ENCODE data around the gene PHETA1. TPM values are rescaled to one million over a fixed set of nuclear protein-coding genes. Genes with fewer than 3 reads are reported as not detected.

The PHETA1 gene
- polyA plus RNA-seq, 1 of the 3 experiments (the other 2 are of a cell fraction), result 7.3 TPM

GRCh38 chr12:111312708-111313107 lies 56.2 kb downstream of the PHETA1 start:
- no peaks in the 10 kb centered on the region for H3K36me3 ChIP-seq (replicated peaks in 1 of 2; ENCODE audit: control insufficient read depth in 1 of 2, insufficient read depth in 2 of 2, low read length in 1 of 2)
- H3K9me2 ChIP-seq, result no peaks in the 10 kb centered on the region
- H3K4me1 ChIP-seq (ENCODE audit: control insufficient read depth in 1 of 2, insufficient read depth in 2 of 2, low read depth in 1 of 2, low read length in 1 of 2), result no peaks in the 10 kb centered on the region; a peak in 1 of 4 replicates
- no peak overlapping the region for H3K4me2 ChIP-seq
- H3K27me3 ChIP-seq (ENCODE audit: insufficient read depth), result no peaks in the 10 kb centered on the region
- H3K4me3 ChIP-seq (ENCODE audit: low read depth in 2 of 2, low read length in 1 of 2), result no peak overlapping the region
- no peaks in the 10 kb centered on the region for H3K9me3 ChIP-seq
- no peaks in the 10 kb centered on the region for H3K79me2 ChIP-seq (ENCODE audit: insufficient read depth)
- no peaks in the 10 kb centered on the region for H3F3A ChIP-seq (replicated peaks; ENCODE audit: insufficient read depth)
- 54% methylated on average over 5 of the region's 5 CpGs for WGBS (ENCODE audit: low lambda C conversion rate)
- H3K9ac ChIP-seq, result no peak overlapping the region
- no peak for DNase-seq
- POLR2A ChIA-PET, result no interaction called here
- H4K20me1 ChIP-seq (ENCODE audit: insufficient read depth), result no peaks in the 10 kb centered on the region
- H2AFZ ChIP-seq (ENCODE audit: low read depth), result no peak overlapping the region
- CTCF ChIA-PET, result interaction anchor here (0.6 to 4.8 kb wide), 18 partner anchors 9 to 418 kb away, joined by 3 to 37 read pairs (median 4); no protein-coding TSS in a partner anchor
- no peak overlapping the region for H3K27ac ChIP-seq (ENCODE audit: low read depth in 2 of 2, low read length in 1 of 2)
- TF ChIP-seq EZH2phosphoT487 (IDR thresholded peaks at IDR 0.05; ENCODE audit: borderline replicate concordance, low read depth) (no peak), ZBTB33 (IDR thresholded peaks at IDR 0.05; ENCODE audit: borderline replicate concordance, low read depth) (no peak), GABPA (IDR thresholded peaks at IDR 0.05; ENCODE audit: low read depth) (no peak), SMC3 (IDR thresholded peaks at IDR 0.05; ENCODE audit: low read depth, low read length) (no peak)

GRCh38 chr12:111312016-111312415 lies 56.9 kb downstream of the PHETA1 start:
- no peak for TF ChIP-seq POLR2AphosphoS5 (IDR thresholded peaks at IDR 0.05; ENCODE audit: low read depth, low read length)
- TF ChIP-seq JUND (IDR thresholded peaks at IDR 0.05), result no peak
- no peak for TF ChIP-seq CHD2 (IDR thresholded peaks at IDR 0.05; ENCODE audit: low read length, partially characterized antibody)
- no peak for TF ChIP-seq SMC3 (IDR thresholded peaks at IDR 0.05; ENCODE audit: low read depth, low read length)
- no peak for TF ChIP-seq USF2 (IDR thresholded peaks at IDR 0.05; ENCODE audit: borderline replicate concordance, low read depth, low read length)
- no peak for TF ChIP-seq GATA2 (CRISPR knock-in tag; IDR thresholded peaks at IDR 0.05)
- WGBS (ENCODE audit: low lambda C conversion rate), result 64% methylated on average over 9 of the region's 13 CpGs
- no peaks in the 10 kb centered on the region for H3K27me3 ChIP-seq (ENCODE audit: insufficient read depth)
- no peaks in the 10 kb centered on the region for H3K79me2 ChIP-seq (ENCODE audit: insufficient read depth)
- H2AFZ ChIP-seq (ENCODE audit: low read depth), result no peak overlapping the region
- no peak overlapping the region for H3K9ac ChIP-seq
- DNase-seq, result no peak
- no peaks in the 10 kb centered on the region; a peak in 1 of 4 replicates for H3K4me1 ChIP-seq (ENCODE audit: control insufficient read depth in 1 of 2, insufficient read depth in 2 of 2, low read depth in 1 of 2, low read length in 1 of 2)
- CTCF ChIA-PET, result interaction anchor here (1.1 to 2.7 kb wide), 8 partner anchors 8 to 376 kb away, joined by 3 to 13 read pairs (median 8); no protein-coding TSS in a partner anchor
- POLR2A ChIA-PET, result no interaction called here
- H3K27ac ChIP-seq (ENCODE audit: low read depth in 2 of 2, low read length in 1 of 2), result no peak overlapping the region
- no peak overlapping the region for H3K4me2 ChIP-seq
- H3K36me3 ChIP-seq (replicated peaks in 1 of 2; ENCODE audit: control insufficient read depth in 1 of 2, insufficient read depth in 2 of 2, low read length in 1 of 2), result no peaks in the 10 kb centered on the region
- no peaks in the 10 kb centered on the region for H3K9me3 ChIP-seq
- no peak overlapping the region for H3K4me3 ChIP-seq (ENCODE audit: low read depth in 2 of 2, low read length in 1 of 2)
- H4K20me1 ChIP-seq (ENCODE audit: insufficient read depth), result no peaks in the 10 kb centered on the region
- H3F3A ChIP-seq (replicated peaks; ENCODE audit: insufficient read depth), result no peaks in the 10 kb centered on the region
- H3K9me2 ChIP-seq, result no peaks in the 10 kb centered on the region
